ENCODE data around the gene CCNK. TPM values are rescaled to one million over a fixed set of nuclear protein-coding genes. Genes with fewer than 3 reads are reported as not detected.

The CCNK gene
- total RNA-seq, 1 experiment from 2014 or later, result 80.1 TPM

DNA sequence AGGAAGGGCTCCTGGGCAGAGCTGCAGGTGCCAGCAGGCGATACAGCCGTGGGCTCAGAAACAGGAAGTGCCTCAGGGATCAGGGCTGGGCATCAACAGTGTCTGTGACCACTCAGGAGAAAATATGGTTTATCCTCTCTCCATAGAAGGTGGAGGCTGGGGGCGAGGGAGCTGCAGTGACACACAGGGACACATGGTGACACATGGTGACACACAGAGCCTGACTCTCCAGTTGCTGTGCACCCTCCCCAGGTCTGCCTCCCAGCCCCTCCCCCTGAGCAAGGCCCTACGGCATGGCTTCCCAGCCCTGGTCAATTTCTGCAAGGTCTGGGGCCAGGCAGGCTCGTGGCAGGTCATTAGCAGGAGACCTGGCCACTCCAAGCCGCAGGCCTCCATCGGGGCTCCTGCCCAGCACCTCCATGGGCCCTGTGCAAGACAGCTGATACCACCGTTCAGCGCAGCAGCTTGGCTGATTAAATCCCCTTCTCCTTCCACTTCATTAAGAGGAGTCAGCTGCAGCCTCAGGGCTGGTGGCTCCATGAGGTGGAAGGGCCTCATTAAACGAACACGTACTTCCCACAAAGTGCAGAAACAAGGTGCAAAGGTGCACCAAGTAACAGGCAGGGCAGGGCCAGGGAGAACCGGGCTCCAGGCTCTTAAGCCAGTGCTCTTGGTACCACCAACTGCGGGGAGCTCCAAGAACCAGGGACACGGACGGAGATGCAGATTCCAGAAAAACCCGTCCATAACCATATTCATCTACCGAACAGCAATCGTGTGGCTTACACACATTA, 60.7 kb downstream of the CCNK start:
- no peak overlapping the region for H3K4me3 Mint-ChIP-seq
- H3K56ac ChIP-seq (ENCODE audit: insufficient read length, low read depth, low read length), result no peak overlapping the region

More for the DNA sequence above, 60.7 kb downstream of the CCNK start:
- Histone ChIP-seq H3K79me2 (ENCODE audit: insufficient read depth, low read length) (no peaks in the 10 kb centered on the region; the same call in 1 of the 2 replicates), H3T11ph (ENCODE audit: low read length) (no peak overlapping the region), H3K27me3 (ENCODE audit: insufficient read depth, low read length) (no peaks in the 10 kb centered on the region), H3K4me2 (ENCODE audit: insufficient read depth, insufficient read length, low read length) (no peak overlapping the region), H4K8ac (replicated peaks; ENCODE audit: insufficient read length, low read depth, low read length) (no peak overlapping the region), H3K14ac (ENCODE audit: insufficient read depth, low read length) (peak overlapping the region; percentile 37), H2AK5ac (ENCODE audit: insufficient read length, low read length) (no peak overlapping the region), H2BK12ac (ENCODE audit: insufficient read length, low read depth, low read length) (no peak overlapping the region), H3K18ac (ENCODE audit: insufficient read length, low read depth, low read length) (no peak overlapping the region), H2BK120ac (ENCODE audit: low read depth, low read length, poor library complexity, severe bottlenecking) (no peak overlapping the region), H3K23me2 (ENCODE audit: insufficient read length, low read depth, low read length, poor library complexity, severe bottlenecking) (no peaks in the 10 kb centered on the region), H4K20me1 (ENCODE audit: control insufficient read depth, insufficient read depth, insufficient read length) (peaks cover 4% of the 10 kb centered on the region), H2BK15ac (ENCODE audit: low read depth, low read length) (no peak overlapping the region), H2AFZ (ENCODE audit: low read length) (no peak overlapping the region), H3K79me1 (ENCODE audit: insufficient read depth, low read depth, low read length, poor library complexity, severe bottlenecking) (peaks cover 3% of the 10 kb centered on the region), H4K5ac (ENCODE audit: insufficient read length, low read depth, low read length) (no peak overlapping the region), H2BK5ac (ENCODE audit: insufficient read length, low read length) (no peak overlapping the region), H3K27ac (ENCODE audit: insufficient read length, low read depth, low read length) (no peak overlapping the region), H3K4me1 (ENCODE audit: insufficient read depth, low read length) (no peaks in the 10 kb centered on the region; the same call in 1 of the 2 replicates), H4K91ac (ENCODE audit: insufficient read length, low read depth, low read length) (no peak overlapping the region), H3K4ac (ENCODE audit: low read depth, low read length) (no peak overlapping the region), H3K9ac (ENCODE audit: extremely low read depth, insufficient read length, low read length) (no peak overlapping the region), H3K9me3 (ENCODE audit: control insufficient read depth, low read depth, low read length) (no peaks in the 10 kb centered on the region), H3K23ac (ENCODE audit: insufficient read length, low read depth, low read length) (no peak overlapping the region), H2BK20ac (ENCODE audit: low read depth, low read length, poor library complexity, severe bottlenecking) (no peak overlapping the region)
- WGBS (ENCODE audit: extremely low coverage, insufficient read length, low lambda C conversion rate), result no CpG with 5 or more reads among the region's 18 CpGs
- Mint-ChIP-seq H3K27me3 (ENCODE audit: low read depth) (no peaks in the 10 kb centered on the region; the same call in 1 of the 2 replicates), H3K4me1 (peaks cover 59 to 76% of the 10 kb centered on the region in 2 experiments), H3K27ac (peak overlapping the region in 1 of 3 experiments; percentile 96; a peak in 3 of 7 replicates), H3K9me3 (no peaks in the 10 kb centered on the region), H3K36me3 (ENCODE audit: insufficient read depth in 1 of 3, low read depth in 3 of 3) (no peaks in the 10 kb centered on the region)
- TF ChIP-seq CTCF (conservative IDR thresholded peaks at IDR 0.05), result no peak
- no peak for DNase-seq
